ENCODE results near the gene TRAPPC3.
A peak's percentile ranks its signal among the peaks of the same experiment; 100 is the strongest.

Gene TRAPPC3

DNA sequence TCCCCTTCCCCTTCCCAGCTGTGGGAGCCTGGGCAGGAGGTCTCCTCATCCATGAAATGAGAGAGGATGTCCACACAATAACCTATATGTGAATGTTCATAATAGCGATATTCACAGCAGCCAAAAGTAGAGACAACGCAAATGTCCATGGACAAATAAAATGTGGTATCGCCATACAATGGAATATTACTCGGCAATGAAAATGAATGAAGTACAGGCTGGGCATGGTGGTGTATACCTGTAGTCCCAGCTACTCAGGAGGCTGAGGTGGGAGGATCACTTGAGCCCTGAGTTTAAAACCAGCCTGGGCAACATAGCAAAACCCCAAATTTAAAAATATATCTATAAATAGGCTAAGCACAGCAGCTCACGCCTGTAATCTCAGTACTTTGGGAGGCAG is 47.7 kb downstream of the TRAPPC3 start:
- POLR2A ChIA-PET: interaction anchor here (0.7 kb wide), 1 partner anchor 15 kb away, joined by 3 read pairs; no protein-coding TSS in a partner anchor
- no peak for DNase-seq (ENCODE audit: extremely low spot score)
- CTCF ChIA-PET: interaction anchor here (4.1 kb wide), 1 partner anchor 34 kb away, joined by 26 read pairs; no protein-coding TSS in a partner anchor
- no peak for TF ChIP-seq ELF4 (IDR thresholded peaks at IDR 0.05)
- TF ChIP-seq CTBP1 (IDR thresholded peaks at IDR 0.05; ENCODE audit: borderline replicate concordance): no peak
- TF ChIP-seq ZNF384 (IDR thresholded peaks at IDR 0.05): no peak
- TF ChIP-seq, protein P1, sequence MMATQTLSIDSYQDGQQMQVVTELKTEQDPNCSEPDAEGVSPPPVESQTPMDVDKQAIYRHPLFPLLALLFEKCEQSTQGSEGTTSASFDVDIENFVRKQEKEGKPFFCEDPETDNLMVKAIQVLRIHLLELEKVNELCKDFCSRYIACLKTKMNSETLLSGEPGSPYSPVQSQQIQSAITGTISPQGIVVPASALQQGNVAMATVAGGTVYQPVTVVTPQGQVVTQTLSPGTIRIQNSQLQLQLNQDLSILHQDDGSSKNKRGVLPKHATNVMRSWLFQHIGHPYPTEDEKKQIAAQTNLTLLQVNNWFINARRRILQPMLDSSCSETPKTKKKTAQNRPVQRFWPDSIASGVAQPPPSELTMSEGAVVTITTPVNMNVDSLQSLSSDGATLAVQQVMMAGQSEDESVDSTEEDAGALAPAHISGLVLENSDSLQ (IDR thresholded peaks at IDR 0.05): no peak
- TF ChIP-seq FOXK2 (IDR thresholded peaks at IDR 0.05): no peak
- no peak for TF ChIP-seq FOXA1 (IDR thresholded peaks at IDR 0.05)
- TF ChIP-seq HDGF (IDR thresholded peaks at IDR 0.05; ENCODE audit: borderline replicate concordance): no peak
- TF ChIP-seq LEF1 (IDR thresholded peaks at IDR 0.05; ENCODE audit: borderline replicate concordance): no peak
- TF ChIP-seq SP1 (IDR thresholded peaks at IDR 0.05): no peak
- no peak for TF ChIP-seq NFRKB (IDR thresholded peaks at IDR 0.05)
- no peak for TF ChIP-seq L3MBTL2 (conservative IDR thresholded peaks at IDR 0.05)
- no peak for TF ChIP-seq FOXM1 (IDR thresholded peaks at IDR 0.05; ENCODE audit: borderline replicate concordance)
- TF ChIP-seq BHLHE40 (IDR thresholded peaks at IDR 0.05; ENCODE audit: borderline replicate concordance): no peak
- TF ChIP-seq ARNT (IDR thresholded peaks at IDR 0.05): no peak
- TF ChIP-seq TARDBP (IDR thresholded peaks at IDR 0.05): no peak
- no peak for TF ChIP-seq SUZ12 (IDR thresholded peaks at IDR 0.05)

DNA sequence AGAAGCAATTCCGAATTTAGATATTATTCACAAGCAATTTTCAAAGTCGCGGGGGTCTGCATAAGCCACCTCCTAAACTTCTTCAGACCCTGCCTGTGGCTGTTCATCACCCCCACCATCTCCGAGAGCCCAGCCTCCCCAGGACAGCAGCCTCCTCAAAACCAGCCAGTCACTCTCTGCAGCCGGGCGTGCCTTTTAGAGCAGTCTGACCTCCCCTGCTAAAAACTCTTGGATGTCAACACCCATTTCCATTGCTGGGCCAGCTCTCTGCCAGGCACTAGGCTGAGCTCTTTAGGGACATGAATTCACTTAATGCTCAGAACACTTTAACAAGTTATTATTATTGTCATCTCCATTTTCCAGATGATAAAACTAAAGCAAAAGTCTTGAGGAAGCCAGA is 48.9 kb downstream of the TRAPPC3 start:
- POLR2A ChIA-PET: no interaction called here
- CTCF ChIA-PET: interaction anchor here (0.6 to 4.1 kb wide), 3 partner anchors 19 to 83 kb away, joined by 3 to 26 read pairs (median 4); no protein-coding TSS in a partner anchor
- no peak for TF ChIP-seq SUZ12 (IDR thresholded peaks at IDR 0.05)
- TF ChIP-seq FOXA1 (IDR thresholded peaks at IDR 0.05): no peak
- no peak for TF ChIP-seq ELF4 (IDR thresholded peaks at IDR 0.05)
- TF ChIP-seq HDGF (IDR thresholded peaks at IDR 0.05; ENCODE audit: borderline replicate concordance): no peak
- no peak for TF ChIP-seq L3MBTL2 (conservative IDR thresholded peaks at IDR 0.05)
- no peak for TF ChIP-seq BHLHE40 (IDR thresholded peaks at IDR 0.05; ENCODE audit: borderline replicate concordance)
- TF ChIP-seq, protein P1 (IDR thresholded peaks at IDR 0.05): no peak
- no peak for DNase-seq (ENCODE audit: extremely low spot score)

DNA sequence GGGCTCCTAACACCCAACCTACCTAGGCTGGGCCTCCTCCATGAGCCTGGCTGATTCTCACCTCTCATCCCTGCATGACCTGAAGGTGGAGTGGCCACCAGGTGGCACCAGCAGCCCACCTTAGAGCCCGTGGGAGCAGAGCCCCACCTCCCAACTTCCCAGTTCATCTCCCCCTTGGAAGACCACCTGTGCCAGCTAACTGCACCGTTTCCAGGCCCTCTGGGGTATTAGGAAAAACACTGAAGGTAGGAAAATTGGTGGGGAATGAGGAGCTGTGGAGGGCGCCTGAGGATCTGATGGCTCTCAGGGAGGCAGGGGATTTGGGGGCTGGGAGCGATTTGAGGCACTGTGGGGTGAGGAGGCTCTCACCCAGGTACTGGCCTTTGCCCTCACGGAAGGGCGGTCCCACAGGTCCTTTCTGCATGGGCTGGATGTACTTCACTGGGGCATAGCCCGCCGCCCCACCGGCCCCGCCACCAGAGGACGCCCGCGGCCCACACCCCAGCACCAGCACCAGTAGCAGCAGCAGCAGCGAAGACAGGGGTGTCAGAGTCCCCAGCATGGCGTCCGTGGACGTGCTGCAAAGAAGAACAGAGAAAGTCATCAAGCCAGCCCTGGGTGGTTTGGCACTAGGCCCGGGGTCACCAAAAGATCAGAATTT is 49.5 kb downstream of the TRAPPC3 start:
- no peak for TF ChIP-seq HDGF (IDR thresholded peaks at IDR 0.05; ENCODE audit: borderline replicate concordance)
- TF ChIP-seq SUZ12 (IDR thresholded peaks at IDR 0.05): no peak
- no peak for TF ChIP-seq L3MBTL2 (conservative IDR thresholded peaks at IDR 0.05)
- no peak for TF ChIP-seq TARDBP (IDR thresholded peaks at IDR 0.05)
- TF ChIP-seq BHLHE40 (IDR thresholded peaks at IDR 0.05; ENCODE audit: borderline replicate concordance): no peak
- TF ChIP-seq ELF4 (IDR thresholded peaks at IDR 0.05): no peak
- no peak for TF ChIP-seq FOXK2 (IDR thresholded peaks at IDR 0.05)
- TF ChIP-seq LEF1 (IDR thresholded peaks at IDR 0.05; ENCODE audit: borderline replicate concordance): no peak
- TF ChIP-seq ZNF384 (IDR thresholded peaks at IDR 0.05): no peak
- TF ChIP-seq FOXM1 (IDR thresholded peaks at IDR 0.05; ENCODE audit: borderline replicate concordance): no peak
- no peak for TF ChIP-seq NFRKB (IDR thresholded peaks at IDR 0.05)
- TF ChIP-seq, protein P1 (IDR thresholded peaks at IDR 0.05): no peak
- no peak for TF ChIP-seq SP1 (IDR thresholded peaks at IDR 0.05)
- TF ChIP-seq FOXA1 (IDR thresholded peaks at IDR 0.05): no peak
- no peak for TF ChIP-seq ARNT (IDR thresholded peaks at IDR 0.05)
- TF ChIP-seq CTBP1 (IDR thresholded peaks at IDR 0.05; ENCODE audit: borderline replicate concordance): no peak
- peak; percentile 85 for DNase-seq (ENCODE audit: extremely low spot score)
- CTCF ChIA-PET: interaction anchor here (1.1 to 4.1 kb wide), 3 partner anchors 20 to 36 kb away, joined by 4 to 26 read pairs (median 5); no protein-coding TSS in a partner anchor
- POLR2A ChIA-PET: interaction anchor here (1.7 kb wide), 1 partner anchor 34 kb away, joined by 4 read pairs; no protein-coding TSS in a partner anchor

DNA sequence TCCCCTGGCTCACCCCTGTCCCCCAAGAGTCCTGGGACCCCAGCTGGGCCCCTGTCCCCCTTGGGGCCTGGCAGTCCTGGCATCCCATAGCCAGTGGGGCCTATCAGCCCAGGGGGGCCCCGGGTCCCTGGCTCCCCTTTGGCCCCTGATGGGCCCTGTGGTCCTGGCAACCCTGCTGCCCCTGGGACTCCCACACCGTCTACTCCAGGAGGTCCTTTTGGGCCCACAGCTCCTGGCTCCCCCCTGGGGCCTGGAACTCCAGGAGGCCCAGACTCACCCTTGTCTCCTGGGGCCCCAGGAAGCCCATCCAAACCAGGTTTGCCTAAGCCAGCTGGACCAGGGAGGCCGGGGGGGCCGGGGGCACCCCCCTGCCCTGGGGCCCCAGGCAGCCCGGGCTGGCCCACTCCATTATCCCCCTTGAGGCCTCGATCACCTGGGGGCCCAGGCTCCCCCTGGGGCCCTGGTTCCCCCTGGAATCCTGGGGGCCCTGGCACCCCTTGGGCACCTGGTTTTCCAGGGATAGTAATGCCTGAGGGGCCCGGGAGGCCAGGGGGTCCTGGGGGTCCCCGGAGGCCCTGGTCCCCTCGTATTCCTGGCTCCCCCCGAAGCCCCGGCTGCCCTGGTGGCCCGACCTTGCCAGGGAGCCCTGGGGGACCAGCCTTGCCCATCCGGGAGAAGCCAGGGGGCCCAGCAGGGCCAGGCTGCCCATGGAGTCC is 50.5 kb downstream of the TRAPPC3 start:
- POLR2A ChIA-PET: interaction anchor here (1.7 kb wide), 1 partner anchor 35 kb away, joined by 4 read pairs; no protein-coding TSS in a partner anchor
- CTCF ChIA-PET: interaction anchor here (1.8 to 4.1 kb wide), 2 partner anchors 34 to 37 kb away, joined by 5 to 26 read pairs; no protein-coding TSS in a partner anchor
- no peak for DNase-seq (ENCODE audit: extremely low spot score)

More for the DNA sequence above, 50.5 kb downstream of the TRAPPC3 start:
- TF ChIP-seq ELF4 (IDR thresholded peaks at IDR 0.05) (no peak), HDGF (IDR thresholded peaks at IDR 0.05; ENCODE audit: borderline replicate concordance) (no peak), BHLHE40 (IDR thresholded peaks at IDR 0.05; ENCODE audit: borderline replicate concordance) (no peak), LEF1 (IDR thresholded peaks at IDR 0.05; ENCODE audit: borderline replicate concordance) (no peak), NFRKB (IDR thresholded peaks at IDR 0.05) (no peak), CTBP1 (IDR thresholded peaks at IDR 0.05; ENCODE audit: borderline replicate concordance) (no peak), TARDBP (IDR thresholded peaks at IDR 0.05) (no peak), ZNF384 (IDR thresholded peaks at IDR 0.05) (no peak), FOXM1 (IDR thresholded peaks at IDR 0.05; ENCODE audit: borderline replicate concordance) (no peak), L3MBTL2 (conservative IDR thresholded peaks at IDR 0.05) (no peak)
